Adipocyte (in vitro differentiated cells): ENCODE data around the gene NAA38.

ENCODE experiments used
- DNase-seq: peaks from one replicate; pipeline ENCODE4 v3.0.0-alpha.2; 2015; ENCODE audit warnings: low read depth
- H3K27me3 ChIP-seq: replicated peaks from 2 replicates; pipeline ENCODE4 v1.7.0; 2013; ENCODE audit warnings: mild to moderate bottlenecking, low read length, moderate library complexity; ENCODE audit not compliant: control insufficient read depth, insufficient read depth
- H3K36me3 ChIP-seq: 2 replicates; pipeline ENCODE4 v1.7.0; 2013; ENCODE audit warnings: low read length, mild to moderate bottlenecking, moderate library complexity; ENCODE audit not compliant: control insufficient read depth, insufficient read depth, severe bottlenecking
- H3K4me1 ChIP-seq: 2 replicates; pipeline ENCODE4 v1.7.0; 2013; ENCODE audit warnings: mild to moderate bottlenecking, low read length, moderate library complexity; ENCODE audit not compliant: control insufficient read depth, insufficient read depth
- H3K4me3 ChIP-seq: 2 replicates; pipeline ENCODE4 v1.7.0; 2013; ENCODE audit warnings: mild to moderate bottlenecking, low read length, moderate library complexity
- H3K9ac ChIP-seq: 2 replicates; pipeline ENCODE4 v1.7.0; 2013; ENCODE audit warnings: mild to moderate bottlenecking, low read length, moderate library complexity
- H3K9me3 ChIP-seq: 2 replicates; pipeline ENCODE4 v1.7.0; 2013; ENCODE audit warnings: mild to moderate bottlenecking, low read length, moderate library complexity; ENCODE audit not compliant: control insufficient read depth

NAA38 gene

DNA sequence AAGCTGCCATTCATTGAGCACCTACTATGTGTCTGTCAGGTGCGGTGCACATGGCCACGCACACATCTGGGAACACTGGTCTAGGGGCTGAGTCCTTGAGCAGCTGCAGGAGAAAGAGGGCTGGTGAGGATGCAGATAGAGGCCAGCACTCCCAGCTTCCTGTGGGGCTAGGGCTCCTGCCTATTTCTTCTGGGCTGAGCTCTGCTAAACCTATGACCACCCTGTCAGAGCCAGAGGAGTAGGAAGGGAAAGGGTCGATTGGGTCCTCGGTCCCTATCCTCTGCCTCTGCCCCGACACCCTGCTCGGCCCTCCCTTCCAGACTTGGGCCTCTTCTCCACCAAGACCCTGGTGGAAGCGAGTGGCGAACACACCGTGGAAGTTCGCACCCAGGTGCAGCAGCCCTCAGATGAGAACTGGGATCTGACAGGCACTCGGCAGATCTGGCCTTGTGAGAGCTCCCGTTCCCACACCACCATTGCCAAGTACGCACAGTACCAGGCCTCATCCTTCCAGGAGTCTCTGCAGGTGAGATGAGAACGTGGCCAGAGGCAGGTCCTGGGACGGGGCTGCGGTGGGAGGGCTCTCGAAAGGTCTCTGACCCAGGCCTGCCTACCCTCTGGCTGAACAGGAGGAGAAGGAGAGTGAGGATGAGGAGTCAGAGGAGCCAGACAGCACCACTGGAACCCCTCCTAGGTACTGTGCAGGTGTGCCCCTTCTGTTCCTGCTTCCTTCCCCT, 6.5 kb downstream of the NAA38 start:
- Histone ChIP-seq H3K9ac (peak overlapping the region; percentile 13), H3K9me3 (no peaks in the 10 kb centered on the region), H3K4me3 (no peak overlapping the region), H3K27me3 (no peaks in the 10 kb centered on the region), H3K36me3 (peaks cover 48% of the 10 kb centered on the region), H3K4me1 (peaks cover 9% of the 10 kb centered on the region)
- DNase-seq: no peak

DNA sequence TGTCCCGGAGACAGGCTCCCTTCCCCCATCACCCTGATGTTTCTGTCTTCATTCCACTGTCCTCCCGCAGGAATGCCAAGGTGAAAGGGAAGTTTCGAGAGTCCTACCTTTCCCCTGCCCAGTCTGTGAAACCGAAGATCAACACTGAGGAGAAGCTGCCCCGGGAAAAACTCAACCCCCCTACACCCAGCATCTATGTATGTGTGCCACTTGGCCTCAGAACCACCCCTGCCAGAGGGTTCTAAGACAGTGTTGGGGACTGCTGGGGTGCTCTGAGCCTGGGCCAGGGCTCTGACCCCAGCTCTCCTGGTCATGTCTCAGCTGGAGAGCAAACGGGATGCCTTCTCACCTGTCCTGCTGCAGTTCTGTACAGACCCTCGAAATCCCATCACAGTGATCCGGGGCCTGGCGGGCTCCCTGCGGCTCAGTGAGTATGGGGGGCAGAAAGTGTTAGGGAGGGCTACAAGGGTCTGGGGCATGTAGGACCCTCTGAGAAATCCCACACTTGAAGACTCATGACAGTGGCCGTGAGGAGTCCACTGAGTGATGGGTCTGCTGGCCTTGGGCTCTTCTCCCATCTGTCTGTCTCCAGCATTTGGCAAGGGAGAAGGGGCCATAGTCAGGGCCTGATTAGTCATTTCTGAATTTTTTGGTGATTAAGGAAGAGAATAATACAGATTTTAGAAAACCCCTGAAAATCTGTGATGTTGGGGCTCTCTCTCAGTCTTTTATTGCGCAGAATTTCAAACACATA, 7.4 kb downstream of the NAA38 start:
- no peaks in the 10 kb centered on the region for H3K27me3 ChIP-seq
- no peaks in the 10 kb centered on the region for H3K9me3 ChIP-seq
- H3K36me3 ChIP-seq: peaks cover 48% of the 10 kb centered on the region
- H3K4me3 ChIP-seq: no peak overlapping the region
- H3K4me1 ChIP-seq: peaks cover 9% of the 10 kb centered on the region
- H3K9ac ChIP-seq: peak overlapping the region; percentile 1
- no peak for DNase-seq

DNA sequence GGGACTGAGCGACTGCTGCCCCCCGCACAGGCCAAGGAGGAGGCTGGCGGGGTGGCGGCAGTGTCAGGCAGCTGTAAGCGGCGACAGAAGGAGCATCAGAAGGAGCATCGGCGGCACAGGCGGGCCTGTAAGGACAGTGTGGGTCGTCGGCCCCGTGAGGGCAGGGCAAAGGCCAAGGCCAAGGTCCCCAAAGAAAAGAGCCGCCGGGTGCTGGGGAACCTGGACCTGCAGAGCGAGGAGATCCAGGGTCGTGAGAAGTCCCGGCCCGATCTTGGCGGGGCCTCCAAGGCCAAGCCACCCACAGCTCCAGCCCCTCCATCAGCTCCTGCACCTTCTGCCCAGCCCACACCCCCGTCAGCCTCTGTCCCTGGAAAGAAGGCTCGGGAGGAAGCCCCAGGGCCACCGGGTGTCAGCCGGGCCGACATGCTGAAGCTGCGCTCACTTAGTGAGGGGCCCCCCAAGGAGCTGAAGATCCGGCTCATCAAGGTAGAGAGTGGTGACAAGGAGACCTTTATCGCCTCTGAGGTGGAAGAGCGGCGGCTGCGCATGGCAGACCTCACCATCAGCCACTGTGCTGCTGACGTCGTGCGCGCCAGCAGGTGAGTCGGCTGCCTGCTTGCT, 8.1 kb downstream of the NAA38 start:
- DNase-seq: no peak
- no peak overlapping the region for H3K9ac ChIP-seq
- H3K9me3 ChIP-seq: no peaks in the 10 kb centered on the region
- peaks cover 9% of the 10 kb centered on the region for H3K4me1 ChIP-seq
- H3K27me3 ChIP-seq: no peaks in the 10 kb centered on the region
- H3K36me3 ChIP-seq: peaks cover 48% of the 10 kb centered on the region
- no peak overlapping the region for H3K4me3 ChIP-seq

DNA sequence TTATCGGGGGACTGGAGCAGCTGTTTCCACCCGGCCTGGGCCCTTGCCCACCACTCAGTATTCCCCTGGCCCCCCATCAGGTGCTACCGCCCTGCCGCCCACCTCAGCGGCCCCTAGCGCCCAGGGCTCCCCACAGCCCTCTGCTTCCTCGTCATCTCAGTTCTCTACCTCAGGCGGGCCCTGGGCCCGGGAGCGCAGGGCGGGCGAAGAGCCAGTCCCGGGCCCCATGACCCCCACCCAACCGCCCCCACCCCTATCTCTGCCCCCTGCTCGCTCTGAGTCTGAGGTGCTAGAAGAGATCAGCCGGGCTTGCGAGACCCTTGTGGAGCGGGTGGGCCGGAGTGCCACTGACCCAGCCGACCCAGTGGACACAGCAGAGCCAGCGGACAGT, 8.6 kb downstream of the NAA38 start:
- H3K4me3 ChIP-seq: no peak overlapping the region
- no peak overlapping the region for H3K9ac ChIP-seq
- H3K4me1 ChIP-seq: peaks cover 9% of the 10 kb centered on the region
- no peaks in the 10 kb centered on the region for H3K27me3 ChIP-seq
- H3K36me3 ChIP-seq: peaks cover 48% of the 10 kb centered on the region
- no peaks in the 10 kb centered on the region for H3K9me3 ChIP-seq
- DNase-seq: no peak

DNA sequence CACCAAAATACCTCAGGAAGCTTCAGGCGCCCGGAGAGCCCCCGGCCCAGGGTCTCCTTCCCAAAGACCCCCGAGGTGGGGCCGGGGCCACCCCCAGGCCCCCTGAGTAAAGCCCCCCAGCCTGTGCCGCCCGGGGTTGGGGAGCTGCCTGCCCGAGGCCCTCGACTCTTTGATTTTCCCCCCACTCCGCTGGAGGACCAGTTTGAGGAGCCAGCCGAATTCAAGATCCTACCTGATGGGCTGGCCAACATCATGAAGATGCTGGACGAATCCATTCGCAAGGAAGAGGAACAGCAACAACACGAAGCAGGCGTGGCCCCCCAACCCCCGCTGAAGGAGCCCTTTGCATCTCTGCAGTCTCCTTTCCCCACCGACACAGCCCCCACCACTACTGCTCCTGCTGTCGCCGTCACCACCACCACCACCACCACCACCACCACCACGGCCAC, 9.2 kb downstream of the NAA38 start:
- no peak overlapping the region for H3K9ac ChIP-seq
- no peaks in the 10 kb centered on the region for H3K9me3 ChIP-seq
- H3K4me3 ChIP-seq: no peak overlapping the region
- no peaks in the 10 kb centered on the region for H3K27me3 ChIP-seq
- H3K4me1 ChIP-seq: peaks cover 9% of the 10 kb centered on the region
- peaks cover 45% of the 10 kb centered on the region for H3K36me3 ChIP-seq
- no peak for DNase-seq

DNA sequence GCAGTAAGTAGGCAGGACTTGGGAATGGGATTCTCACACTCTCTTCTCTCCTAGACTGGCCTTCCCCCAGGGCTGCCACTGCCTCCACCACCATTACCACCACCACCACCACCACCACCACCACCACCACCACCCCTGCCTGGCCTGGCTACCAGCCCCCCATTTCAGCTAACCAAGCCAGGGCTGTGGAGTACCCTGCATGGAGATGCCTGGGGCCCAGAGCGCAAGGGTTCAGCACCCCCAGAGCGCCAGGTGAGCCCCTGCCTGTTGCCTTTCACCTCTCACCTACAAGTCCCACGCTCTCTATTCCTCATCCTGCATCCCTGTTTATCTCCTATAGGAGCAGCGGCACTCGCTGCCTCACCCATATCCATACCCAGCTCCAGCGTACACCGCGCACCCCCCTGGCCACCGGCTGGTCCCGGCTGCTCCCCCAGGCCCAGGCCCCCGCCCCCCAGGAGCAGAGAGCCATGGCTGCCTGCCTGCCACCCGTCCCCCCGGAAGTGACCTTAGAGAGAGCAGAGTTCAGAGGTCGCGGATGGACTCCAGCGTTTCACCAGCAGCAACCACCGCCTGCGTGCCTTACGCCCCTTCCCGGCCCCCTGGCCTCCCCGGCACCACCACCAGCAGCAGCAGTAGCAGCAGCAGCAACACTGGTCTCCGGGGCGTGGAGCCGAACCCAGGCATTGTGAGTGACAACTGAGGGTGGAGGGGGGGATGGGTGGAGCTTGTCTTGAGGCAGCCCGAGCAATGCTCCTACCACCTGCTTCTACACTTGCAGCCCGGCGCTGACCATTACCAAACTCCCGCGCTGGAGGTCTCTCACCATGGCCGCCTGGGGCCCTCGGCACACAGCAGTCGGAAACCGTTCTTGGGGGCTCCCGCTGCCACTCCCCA, 10.3 kb downstream of the NAA38 start:
- no peak overlapping the region for H3K4me3 ChIP-seq
- H3K9me3 ChIP-seq: no peaks in the 10 kb centered on the region
- no peak for DNase-seq
- no peak overlapping the region for H3K9ac ChIP-seq
- peaks cover 34% of the 10 kb centered on the region for H3K36me3 ChIP-seq
- H3K27me3 ChIP-seq: no peaks in the 10 kb centered on the region
- H3K4me1 ChIP-seq: peaks cover 9% of the 10 kb centered on the region

DNA sequence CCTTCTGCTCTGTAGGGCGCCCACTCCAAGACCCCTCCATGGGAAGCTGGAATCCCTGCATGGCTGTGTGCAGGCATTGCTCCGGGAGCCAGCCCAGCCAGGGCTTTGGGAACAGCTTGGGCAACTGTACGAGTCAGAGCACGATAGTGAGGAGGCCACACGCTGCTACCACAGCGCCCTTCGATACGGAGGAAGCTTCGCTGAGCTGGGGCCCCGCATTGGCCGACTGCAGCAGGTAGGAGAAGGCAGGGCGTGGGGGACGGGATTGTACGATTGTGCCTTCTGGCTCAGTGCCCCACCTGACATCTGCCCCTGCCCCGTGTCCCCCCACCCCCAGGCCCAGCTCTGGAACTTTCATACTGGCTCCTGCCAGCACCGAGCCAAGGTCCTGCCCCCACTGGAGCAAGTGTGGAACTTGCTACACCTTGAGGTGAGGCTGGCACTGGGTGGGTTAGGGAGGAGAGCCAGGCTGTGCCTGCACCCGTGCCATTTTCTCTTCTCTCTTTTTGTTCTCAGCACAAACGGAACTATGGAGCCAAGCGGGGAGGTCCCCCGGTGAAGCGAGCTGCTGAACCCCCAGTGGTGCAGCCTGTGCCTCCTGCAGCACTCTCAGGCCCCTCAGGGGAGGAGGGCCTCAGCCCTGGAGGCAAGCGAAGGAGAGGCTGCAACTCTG, 11.2 kb downstream of the NAA38 start:
- no peak for DNase-seq
- Histone ChIP-seq H3K36me3 (peaks cover 28% of the 10 kb centered on the region), H3K27me3 (no peaks in the 10 kb centered on the region), H3K9me3 (no peaks in the 10 kb centered on the region), H3K4me3 (no peak overlapping the region), H3K4me1 (peaks cover 13% of the 10 kb centered on the region), H3K9ac (no peak overlapping the region)

DNA sequence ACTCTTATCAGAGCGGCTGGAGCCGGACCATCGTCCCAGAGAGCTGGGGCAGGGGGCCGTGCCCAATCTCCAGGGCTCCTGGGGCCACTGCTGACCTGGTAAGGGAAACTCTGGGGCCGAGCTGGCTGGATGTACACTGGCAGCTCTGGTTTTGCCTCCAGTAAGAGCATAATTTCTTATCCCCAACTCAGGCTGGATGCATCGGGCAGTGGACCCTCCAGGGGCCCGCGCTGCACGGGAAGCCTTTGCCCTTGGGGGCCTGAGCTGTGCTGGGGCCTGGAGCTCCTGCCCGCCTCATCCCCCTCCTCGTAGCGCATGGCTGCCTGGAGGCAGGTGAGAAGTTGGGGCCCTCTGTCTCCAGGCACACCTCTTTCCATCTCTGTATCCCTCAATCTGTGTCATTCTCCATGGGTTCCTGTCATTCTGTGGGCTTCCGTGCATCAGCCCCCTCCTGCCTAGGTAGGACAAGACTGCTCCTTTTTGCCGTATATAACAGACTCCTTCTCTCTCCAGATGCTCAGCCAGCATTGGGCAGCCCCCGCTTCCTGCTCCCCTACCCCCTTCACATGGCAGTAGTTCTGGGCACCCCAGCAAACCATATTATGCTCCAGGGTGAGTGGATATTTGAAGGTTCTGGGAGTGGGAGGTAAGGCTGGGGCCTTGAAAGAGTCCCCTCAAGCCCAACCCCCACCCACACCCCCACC, 11.8 kb downstream of the NAA38 start:
- peaks cover 21% of the 10 kb centered on the region for H3K36me3 ChIP-seq
- H3K4me1 ChIP-seq: peaks cover 19% of the 10 kb centered on the region
- no peaks in the 10 kb centered on the region for H3K9me3 ChIP-seq

DNA sequence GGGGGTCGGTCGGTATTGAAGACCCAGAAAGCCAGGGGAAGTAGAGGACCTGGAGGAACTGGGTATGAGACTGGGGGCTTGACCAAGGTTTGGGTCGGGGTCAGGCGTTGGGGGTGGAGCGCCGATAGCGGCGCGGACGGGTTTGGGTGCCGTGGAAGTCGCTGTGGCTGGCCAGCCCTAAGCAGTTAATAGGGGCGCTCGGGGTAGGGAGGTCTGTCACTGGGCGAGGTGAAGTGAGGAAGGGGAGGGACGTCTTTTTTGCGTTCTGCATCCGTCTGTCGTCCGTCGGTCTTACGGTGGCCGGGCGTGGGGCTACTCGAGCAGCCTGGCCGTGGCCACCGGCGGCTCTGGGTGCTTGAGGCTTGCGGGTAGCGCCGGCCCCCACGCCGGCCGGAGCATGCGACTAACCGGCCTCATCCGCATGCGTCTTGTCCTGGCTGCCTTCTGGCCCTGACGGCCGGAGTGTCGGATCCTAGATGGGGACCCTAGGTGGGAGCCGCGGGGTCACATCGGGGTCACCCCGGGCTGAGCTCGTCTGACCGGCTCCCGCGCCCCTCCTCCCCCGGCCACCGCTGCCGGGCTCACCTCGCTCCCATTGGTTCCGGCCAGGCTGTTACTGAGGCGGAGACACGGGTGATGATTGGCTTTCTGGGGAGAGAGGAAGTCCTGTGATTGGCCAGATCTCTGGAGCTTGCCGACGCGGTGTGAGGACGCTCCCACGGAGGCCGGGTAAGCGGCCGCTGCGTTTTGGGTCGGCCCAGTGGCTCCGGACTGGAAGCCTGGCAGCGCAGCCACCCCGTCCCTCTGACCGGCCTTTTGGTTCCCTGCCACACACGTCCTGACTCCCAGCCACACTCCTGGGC, 12.8 kb downstream of the NAA38 start:
- peak; percentile 98 for DNase-seq
- H3K4me1 ChIP-seq: peaks cover 28% of the 10 kb centered on the region
- peak overlapping the region; percentile 96 for H3K9ac ChIP-seq
- H3K36me3 ChIP-seq: peaks cover 14% of the 10 kb centered on the region
- H3K27me3 ChIP-seq: no peaks in the 10 kb centered on the region
- H3K9me3 ChIP-seq: no peaks in the 10 kb centered on the region
- peak overlapping the region; percentile 95 for H3K4me3 ChIP-seq

More for the DNA sequence above, 11.8 kb downstream of the NAA38 start:
- H3K27me3 ChIP-seq: no peaks in the 10 kb centered on the region
- DNase-seq: no peak
- H3K4me3 ChIP-seq: peak overlapping the region; percentile 95
- peak overlapping the region; percentile 96 for H3K9ac ChIP-seq
